Osteoblast (primary cell): ENCODE data around the gene RIPOR3. TPM values are rescaled to one million over a fixed set of nuclear protein-coding genes. Genes with fewer than 3 reads are reported as not detected.

Experiments
- DNase-seq: peaks from one replicate; pipeline ENCODE4 v3.0.0; 2011; ENCODE audit warnings: low spot score, mixed read lengths; ENCODE audit not compliant: insufficient read length; ENCODE audit errors: missing footprints
- H2AFZ ChIP-seq: 2 replicates; pipeline ENCODE4 v1.6.0; 2011; ENCODE audit warnings: mild to moderate bottlenecking, low read length
- H3K27ac ChIP-seq: 2 replicates; pipeline ENCODE4 v1.5.1; 2011; ENCODE audit warnings: mild to moderate bottlenecking, low read depth, low read length, moderate library complexity
- H3K27me3 ChIP-seq: 2 replicates; pipeline ENCODE4 v1.6.0; 2012; ENCODE audit warnings: mild to moderate bottlenecking, control low read depth, inconsistent platforms, low read length, moderate library complexity; ENCODE audit not compliant: insufficient read depth
- H3K36me3 ChIP-seq: 2 replicates; pipeline ENCODE4 v1.5.1; 2011; ENCODE audit warnings: mild to moderate bottlenecking, low read length, control low read depth, moderate library complexity; ENCODE audit not compliant: insufficient read depth
- H3K4me1 ChIP-seq: 2 replicates; pipeline ENCODE4 v1.5.1; 2011; ENCODE audit warnings: mild to moderate bottlenecking, low read length, control low read depth, moderate library complexity; ENCODE audit not compliant: insufficient read depth
- H3K4me2 ChIP-seq: 2 replicates; pipeline ENCODE4 v1.6.0; 2011; ENCODE audit warnings: mild to moderate bottlenecking, low read length; ENCODE audit not compliant: insufficient read depth
- H3K4me3 ChIP-seq: fragments of 200-600 bp; sonication (generic); 3 replicates; pipeline ENCODE4 v1.5.1; 2012; ENCODE audit warnings: mild to moderate bottlenecking, low read length, inconsistent platforms; ENCODE audit not compliant: insufficient read depth
- H3K79me2 ChIP-seq: 2 replicates; pipeline ENCODE4 v1.6.0; 2012; ENCODE audit warnings: mild to moderate bottlenecking, low read length, control low read depth, inconsistent platforms; ENCODE audit not compliant: insufficient read depth
- H3K9me3 ChIP-seq: 2 replicates; pipeline ENCODE4 v1.5.1; 2011; ENCODE audit warnings: low read depth, low read length, control low read depth
- H4K20me1 ChIP-seq: 2 replicates; pipeline ENCODE4 v1.6.0; 2012; ENCODE audit warnings: mild to moderate bottlenecking, low read length, control low read depth; ENCODE audit not compliant: insufficient read depth
- CTCF ChIP-seq: IDR thresholded peaks from 2 replicates; pipeline ENCODE4 v1.5.1; 2011; ENCODE audit warnings: mild to moderate bottlenecking, low read depth, low read length, moderate library complexity; ENCODE audit errors: extremely low read depth
- total RNA-seq: library from RNA; depleted of rRNA; stranded (reverse); fragments of >200 nt; gene quantifications from 2 replicates; pipeline ENCODE4 v1.2.3, GENCODE V29; 2012

The RIPOR3 gene
- total RNA-seq, 1 donor = 1.1 TPM

- Histone ChIP-seq H3K9me3 (no peaks in the 10 kb centered on the region), H3K27me3 (no peaks in the 10 kb centered on the region), H3K79me2 (peaks cover 85% of the 10 kb centered on the region), H3K4me1 (peaks cover 52% of the 10 kb centered on the region), H3K4me2 (peak overlapping the region; percentile 68), H2AFZ (no peak overlapping the region), H3K36me3 (peaks cover 43% of the 10 kb centered on the region), H3K4me3 (no peak overlapping the region), H4K20me1 (peaks cover 8% of the 10 kb centered on the region), H3K27ac (peak overlapping the region; percentile 93)
- TF ChIP-seq CTCF = no peak
- DNase-seq = no peak
Measured at GRCh38 chr20:50562262-50562701, 129.1 kb downstream of the RIPOR3 start.

GRCh38 chr20:50561379-50562078 is 129.8 kb downstream of the RIPOR3 start:
- H3K36me3 ChIP-seq = peaks cover 43% of the 10 kb centered on the region
- DNase-seq = peak; percentile 92
- peaks cover 87% of the 10 kb centered on the region for H3K79me2 ChIP-seq
- TF ChIP-seq CTCF = no peak
- H4K20me1 ChIP-seq = peaks cover 7% of the 10 kb centered on the region
- H3K4me3 ChIP-seq = peak overlapping the region; percentile 34
- H3K9me3 ChIP-seq = no peaks in the 10 kb centered on the region
- peak overlapping the region; percentile 68 for H3K4me2 ChIP-seq
- no peaks in the 10 kb centered on the region for H3K27me3 ChIP-seq
- peaks cover 52% of the 10 kb centered on the region for H3K4me1 ChIP-seq
- H3K27ac ChIP-seq = peak overlapping the region; percentile 93
- H2AFZ ChIP-seq = no peak overlapping the region

GRCh38 chr20:50560867-50561266 is 130.5 kb downstream of the RIPOR3 start:
- peaks cover 38% of the 10 kb centered on the region for H3K36me3 ChIP-seq
- H2AFZ ChIP-seq = no peak overlapping the region
- no peak for DNase-seq
- H3K4me3 ChIP-seq = no peak overlapping the region
- peaks cover 52% of the 10 kb centered on the region for H3K4me1 ChIP-seq
- H3K9me3 ChIP-seq = no peaks in the 10 kb centered on the region
- H3K27me3 ChIP-seq = no peaks in the 10 kb centered on the region
- H4K20me1 ChIP-seq = peaks cover 4% of the 10 kb centered on the region
- peaks cover 87% of the 10 kb centered on the region for H3K79me2 ChIP-seq
- peak overlapping the region; percentile 68 for H3K4me2 ChIP-seq
- TF ChIP-seq CTCF = no peak
- peak overlapping the region; percentile 93 for H3K27ac ChIP-seq

GRCh38 chr20:50559856-50560638 is 131.3 kb downstream of the RIPOR3 start:
- no peak for TF ChIP-seq CTCF
- H3K4me1 ChIP-seq = peaks cover 52% of the 10 kb centered on the region
- peaks cover 29% of the 10 kb centered on the region for H3K36me3 ChIP-seq
- H3K9me3 ChIP-seq = no peaks in the 10 kb centered on the region
- DNase-seq = no peak
- H2AFZ ChIP-seq = no peak overlapping the region
- H3K27me3 ChIP-seq = no peaks in the 10 kb centered on the region
- no peak overlapping the region for H3K4me3 ChIP-seq
- H3K79me2 ChIP-seq = peaks cover 85% of the 10 kb centered on the region
- peak overlapping the region; percentile 93 for H3K27ac ChIP-seq
- peaks cover 4% of the 10 kb centered on the region for H4K20me1 ChIP-seq
- H3K4me2 ChIP-seq = no peak overlapping the region
